H1 (cell line): ENCODE results near the gene CFAP91. TPM values are rescaled to one million over a fixed set of nuclear protein-coding genes. Genes with fewer than 3 reads are reported as not detected.

Experiments used
- CTCF ChIA-PET: fragments of 300-600 bp; sonication (Branson Sonifier 250); formaldehyde crosslinking; loops from one replicate; lab custom pipeline; 2021; ENCODE audit not compliant: partially characterized antibody; lab: Charles Lee
- POLR2A ChIA-PET: fragments of 300-600 bp; sonication (Branson Sonifier 250); formaldehyde crosslinking; loops from one replicate; lab custom pipeline; 2021; ENCODE audit warnings: inconsistent platforms; ENCODE audit not compliant: partially characterized antibody; lab: Charles Lee
- DNase-seq, 2 experiments: peaks; one replicate each; pipeline versions ENCODE4 v3.0.0 to v3.0.0-alpha.2; 2010 to 2022; ENCODE audit warnings: low spot score in 2 of 2, low read depth in 1 of 2, mixed read lengths in 1 of 2
- FAIRE-seq: peaks from 2 replicates; lab custom pipeline; 2011; peaks lifted over from hg19 to GRCh38; lab: Jason Lieb, UNC
- H2AFZ ChIP-seq: 2 replicates; pipeline ENCODE4 v1.8.1; 2012; ENCODE audit warnings: low read length, inconsistent platforms
- H2AK5ac ChIP-seq: 2 replicates; pipeline ENCODE4 v1.6.1; 2013; ENCODE audit warnings: low read depth, low read length
- H2BK120ac ChIP-seq: replicated peaks from 2 replicates; pipeline ENCODE3; 2013; ENCODE audit warnings: low read depth, low read length, inconsistent platforms
- H2BK12ac ChIP-seq: 2 replicates; pipeline ENCODE4 v1.6.1; 2013; ENCODE audit warnings: low read depth, low read length
- H2BK15ac ChIP-seq: 2 replicates; pipeline ENCODE4 v1.6.1; 2013; ENCODE audit warnings: low read length
- H2BK20ac ChIP-seq: 2 replicates; pipeline ENCODE4 v1.6.1; 2013; ENCODE audit warnings: low read length
- H2BK5ac ChIP-seq: 2 replicates; pipeline ENCODE4 v1.6.1; 2013; ENCODE audit warnings: low read depth, low read length
- H3K14ac ChIP-seq: 2 replicates; pipeline ENCODE4 v1.6.1; 2013; ENCODE audit warnings: inconsistent platforms; ENCODE audit not compliant: insufficient read length
- H3K18ac ChIP-seq: 2 replicates; pipeline ENCODE4 v1.6.1; 2013; ENCODE audit warnings: low read length; ENCODE audit errors: extremely low read depth
- H3K23ac ChIP-seq: 2 replicates; pipeline ENCODE4 v1.6.1; 2013; ENCODE audit warnings: inconsistent platforms; ENCODE audit not compliant: insufficient read length
- H3K23me2 ChIP-seq: 2 replicates; pipeline ENCODE4 v1.6.1; 2013; ENCODE audit warnings: low read depth, low read length
- H3K27ac ChIP-seq: 2 replicates; pipeline ENCODE4 v1.6.1; 2011; ENCODE audit warnings: low read depth, low read length, inconsistent platforms
- H3K27me3 ChIP-seq, 4 experiments: replicated peaks in 1 of 4; 1 replicate in 1 of 4; 2 replicates in 3 of 4; pipeline versions ENCODE4 v1.6.1 to v1.8.1; 2011 to 2013; ENCODE audit warnings: low read length in 3 of 4, mild to moderate bottlenecking in 3 of 4, inconsistent platforms in 2 of 4, mixed read lengths in 2 of 4, moderate library complexity in 1 of 4; ENCODE audit not compliant: control insufficient read depth in 3 of 4, insufficient read depth in 3 of 4; ENCODE audit errors: extremely low read depth in 1 of 4
- H3K36me3 ChIP-seq, 4 experiments: 2 replicates each; pipeline versions ENCODE4 v1.6.1 to v1.8.1; 2011 to 2013; ENCODE audit warnings: mild to moderate bottlenecking in 4 of 4, low read length in 3 of 4, moderate library complexity in 2 of 4, control low read depth in 1 of 4, inconsistent platforms in 1 of 4; ENCODE audit not compliant: insufficient read depth in 4 of 4, control insufficient read depth in 2 of 4
- H3K4ac ChIP-seq: replicated peaks from 2 replicates; pipeline ENCODE3; 2013; ENCODE audit warnings: low read length, low read depth, mixed read lengths, inconsistent platforms; ENCODE audit not compliant: insufficient read length
- H3K4me1 ChIP-seq, 4 experiments: replicated peaks in 1 of 4; 1 replicate in 1 of 4; 2 replicates in 3 of 4; pipeline versions ENCODE4 v1.6.1 to v1.8.1; 2011 to 2013; ENCODE audit warnings: low read length in 3 of 4, inconsistent platforms in 2 of 4, mixed read lengths in 1 of 4; ENCODE audit not compliant: insufficient read depth in 4 of 4, control insufficient read depth in 3 of 4
- H3K4me2 ChIP-seq, 2 experiments: 2 replicates each; pipeline versions ENCODE4 v1.6.1 to v1.8.1; 2011 to 2013; ENCODE audit warnings: low read depth in 2 of 2, low read length in 2 of 2, control low read depth in 1 of 2, inconsistent platforms in 1 of 2, mild to moderate bottlenecking in 1 of 2; ENCODE audit not compliant: insufficient read depth in 1 of 2
- H3K4me3 ChIP-seq, 4 experiments: fragments of 200-600, 300-600 bp in 1 of 4; sonication (generic), shearing (Covaris generic), sonication (Bioruptor Twin) in 1 of 4; 2 replicates each; pipeline versions ENCODE4 v1.5.1 to v1.8.1; 2011 to 2016; ENCODE audit warnings: low read length in 4 of 4, low read depth in 3 of 4, control low read depth in 2 of 4, inconsistent platforms in 2 of 4, mild to moderate bottlenecking in 2 of 4, mixed read lengths in 1 of 4, moderate library complexity in 1 of 4; ENCODE audit not compliant: insufficient read depth in 2 of 4; ENCODE audit errors: extremely low read depth in 1 of 4
- H3K56ac ChIP-seq: replicated peaks from 2 replicates; pipeline ENCODE3; 2013; ENCODE audit warnings: low read depth, mild to moderate bottlenecking, mixed read lengths, low read length, inconsistent platforms; ENCODE audit not compliant: insufficient read length
- H3K79me1 ChIP-seq: 2 replicates; pipeline ENCODE4 v1.6.1; 2013; ENCODE audit warnings: low read depth, low read length, control low read depth
- H3K79me2 ChIP-seq, 2 experiments: 2 replicates each; pipeline versions ENCODE4 v1.6.1 to v1.8.1; 2012 to 2013; ENCODE audit warnings: low read length in 2 of 2, mild to moderate bottlenecking in 2 of 2, inconsistent platforms in 1 of 2; ENCODE audit not compliant: insufficient read depth in 2 of 2, control insufficient read depth in 1 of 2
- H3K9ac ChIP-seq, 4 experiments: replicated peaks in 1 of 4; 1 replicate in 1 of 4; 2 replicates in 3 of 4; pipeline versions ENCODE4 v1.6.1 to v1.8.1; 2011 to 2013; ENCODE audit warnings: low read depth in 3 of 4, low read length in 3 of 4, control low read depth in 2 of 4, mild to moderate bottlenecking in 2 of 4, moderate library complexity in 2 of 4, inconsistent platforms in 1 of 4; ENCODE audit errors: extremely low read depth in 1 of 4
- H3K9me3 ChIP-seq, 2 experiments: 2 replicates each; pipeline versions ENCODE4 v1.6.1 to v1.8.1; 2012 to 2013; ENCODE audit warnings: mild to moderate bottlenecking in 2 of 2, moderate library complexity in 2 of 2, control low read depth in 1 of 2, inconsistent platforms in 1 of 2, low read depth in 1 of 2, low read length in 1 of 2, mixed read lengths in 1 of 2; ENCODE audit not compliant: insufficient read depth in 2 of 2
- H4K20me1 ChIP-seq, 2 experiments: replicated peaks in 1 of 2; 2 replicates each; pipeline versions ENCODE3 to v1.8.1; 2011 to 2013; ENCODE audit warnings: inconsistent platforms in 2 of 2, low read length in 2 of 2, mild to moderate bottlenecking in 1 of 2; ENCODE audit not compliant: insufficient read depth in 2 of 2, control insufficient read depth in 1 of 2
- H4K5ac ChIP-seq: 2 replicates; pipeline ENCODE4 v1.6.1; 2013; ENCODE audit warnings: low read length, low read depth, mixed read lengths, inconsistent platforms; ENCODE audit not compliant: insufficient read length
- H4K8ac ChIP-seq: 2 replicates; pipeline ENCODE4 v1.8.0; 2013; ENCODE audit warnings: mild to moderate bottlenecking, moderate library complexity, low read length, inconsistent platforms; ENCODE audit not compliant: insufficient read depth; ENCODE audit errors: extremely low read depth
- H4K91ac ChIP-seq: replicated peaks from 2 replicates; pipeline ENCODE3; 2013; ENCODE audit warnings: low read length, mixed read lengths, inconsistent platforms; ENCODE audit not compliant: insufficient read length
- ASH2L ChIP-seq: fragments of 200-600, 300-600 bp; sonication (generic); IDR thresholded peaks from one replicate; pipeline ENCODE4 v1.7.1; 2017; ENCODE audit warnings: low read length
- CBX5 ChIP-seq: fragments of 300-800, 300-1000 bp; sonication (generic); IDR thresholded peaks from 2 replicates; pipeline ENCODE4 v1.7.1; 2016; ENCODE audit warnings: antibody characterized with exemption, low read length, low read depth
- CHD1 ChIP-seq: IDR thresholded peaks from 2 replicates; pipeline ENCODE4 v1.6.1; 2012; ENCODE audit warnings: low read depth, low read length, improper control_type of control experiment
- CTCF ChIP-seq, 3 experiments: IDR thresholded peaks; 1 replicate in 2 of 3; 2 replicates in 1 of 3; pipeline versions ENCODE4 v1.5.1 to v1.6.1; 2011; ENCODE audit warnings: low read length in 3 of 3, mild to moderate bottlenecking in 3 of 3, inconsistent platforms in 2 of 3, low read depth in 1 of 3, moderate library complexity in 1 of 3; ENCODE audit not compliant: insufficient read depth in 1 of 3; ENCODE audit errors: control extremely low read depth in 1 of 3
- MAFK ChIP-seq: IDR thresholded peaks from 2 replicates; pipeline ENCODE4 v1.6.1; 2012; ENCODE audit warnings: low read depth, mild to moderate bottlenecking, improper control_type of control experiment, low read length
- MAX ChIP-seq: IDR thresholded peaks from 2 replicates; pipeline ENCODE4 v1.6.1; 2012; ENCODE audit warnings: inconsistent platforms
- RBBP5 ChIP-seq: IDR thresholded peaks from 2 replicates; pipeline ENCODE4 v1.7.1; 2012; ENCODE audit warnings: low read depth, mild to moderate bottlenecking, inconsistent platforms, low read length, moderate library complexity, borderline replicate concordance
- USF2 ChIP-seq: IDR thresholded peaks from 2 replicates; pipeline ENCODE4 v1.6.1; 2011; ENCODE audit warnings: low read length, improper control_type of control experiment
- WGBS, 2 experiments: shearing (Covaris generic) in 1 of 2; methylation state at CpG; one replicate each; pipeline versions ENCODE4 v1.1.6 to v1.1.7; 2013 to 2015; ENCODE audit warnings: low lambda C conversion rate in 2 of 2, mixed read lengths in 2 of 2, inconsistent platforms in 1 of 2, low coverage in 1 of 2, missing lambda C conversion rate in 1 of 2; ENCODE audit not compliant: insufficient replicate concordance in 2 of 2, insufficient coverage in 1 of 2, insufficient read length in 1 of 2; ENCODE audit errors: extremely low coverage in 1 of 2, missing lambda C conversion rate in 1 of 2; 5-methylcytosine and 5-hydroxymethylcytosine counted together
- polyA plus RNA-seq, 7 experiments: library from polyadenylated mRNA; depleted of rRNA in 3 of 7; stranded (reverse) in 5 of 7; unstranded in 2 of 7; fragments of >200 nt in 5 of 7; fragments of 200-250 nt in 2 of 7; gene quantifications; 1 replicate in 5 of 7; 2 replicates in 1 of 7; 4 replicates in 1 of 7; pipeline versions ENCODE4 v1.2.1 to v1.2.3, GENCODE V29; 2011 to 2013; ENCODE audit warnings: missing spikeins in 2 of 7, mixed read lengths in 2 of 7
- total RNA-seq: library from RNA; stranded (reverse); fragmentation: NEBNext Ultra II Directional; extraction: Animal tissue kit (Norgen Biotek cat#: 25700); gene quantifications from 2 replicates; pipeline ENCODE4 v1.2.1, GENCODE V29; 2021

Gene CFAP91
- total and polyA plus RNA-seq, 2 of the 8 experiments (the other 6 are each of a cell fraction or from before 2014, with no cell fraction given), result 5.4 to 7.4 TPM

- no peak overlapping the region for H4K91ac ChIP-seq
- no peak overlapping the region for H3K4me2 ChIP-seq
- no peak overlapping the region for H3K27ac ChIP-seq
- no peak overlapping the region for H3K4ac ChIP-seq
- H4K20me1 ChIP-seq, result no peaks in the 10 kb centered on the region
- H3K18ac ChIP-seq, result no peak overlapping the region
- H2BK5ac ChIP-seq, result no peak overlapping the region
- ChIA-PET CTCF (interaction anchor here (1.1 to 1.8 kb wide), 2 partner anchors 30 to 65 kb away, joined by 4 to 5 read pairs; no protein-coding TSS in a partner anchor), POLR2A (interaction anchor here (0.6 to 1.4 kb wide), 4 partner anchors 8 to 67 kb away, joined by 3 to 4 read pairs (median 3); no protein-coding TSS in a partner anchor)
- no peak overlapping the region for H2BK120ac ChIP-seq
- no peaks in the 10 kb centered on the region for H3K4me1 ChIP-seq
- no peak overlapping the region for H3K9ac ChIP-seq
- no peak overlapping the region for H3K4me3 ChIP-seq
- no peak overlapping the region for H3K14ac ChIP-seq
- H3K79me1 ChIP-seq, result no peaks in the 10 kb centered on the region
- H3K36me3 ChIP-seq, result peaks cover 0 to 5% (median 2%) of the 10 kb centered on the region in 4 experiments; a peak in 2 of 8 replicates
- no peaks in the 10 kb centered on the region for H3K27me3 ChIP-seq
- DNase-seq (no peak), FAIRE-seq (no peak)
- no peak overlapping the region for H4K8ac ChIP-seq
- H3K23me2 ChIP-seq, result no peaks in the 10 kb centered on the region
- no peak overlapping the region for H3K56ac ChIP-seq
- H3K23ac ChIP-seq, result no peak overlapping the region
- WGBS, 2 experiments, result 87% methylated on average over 6 of the region's 6 CpGs; no CpG with 5 or more reads in 1 of the 2 experiments
- no peak overlapping the region for H2AFZ ChIP-seq
- H3K9me3 ChIP-seq, result no peaks in the 10 kb centered on the region
- H2BK12ac ChIP-seq, result no peak overlapping the region
- H4K5ac ChIP-seq, result no peak overlapping the region
- H3K79me2 ChIP-seq, result no peaks in the 10 kb centered on the region; a peak in 1 of 4 replicates
- H2BK20ac ChIP-seq, result no peak overlapping the region
- no peak overlapping the region for H2AK5ac ChIP-seq
- no peak overlapping the region for H2BK15ac ChIP-seq
- TF ChIP-seq MAFK (no peak), USF2 (no peak), CBX5 (no peak), ASH2L (no peak), MAX (no peak), CHD1 (no peak), CTCF (IDR thresholded peaks at IDR 0.05; ENCODE audit: control extremely low read depth in 1 of 3, insufficient read depth in 1 of 3, low read depth in 1 of 3, low read length in 3 of 3) (no peak), RBBP5 (no peak)
These were observed 36.8 kb upstream of the CFAP91 start for GRCh38 chr3:119665954-119666559.
